Erythroblast (primary cell): ENCODE results near the gene HOXD9.

Experiments
- GATA1 ChIP-seq: IDR thresholded peaks from 2 replicates; pipeline ENCODE4 v1.6.1; 2011; ENCODE audit warnings: low read depth, mild to moderate bottlenecking, control low read depth, low read length, moderate library complexity
- POLR2A ChIP-seq: IDR thresholded peaks from 2 replicates; pipeline ENCODE4 v1.6.1; 2011; ENCODE audit warnings: mild to moderate bottlenecking, low read length

DNA sequence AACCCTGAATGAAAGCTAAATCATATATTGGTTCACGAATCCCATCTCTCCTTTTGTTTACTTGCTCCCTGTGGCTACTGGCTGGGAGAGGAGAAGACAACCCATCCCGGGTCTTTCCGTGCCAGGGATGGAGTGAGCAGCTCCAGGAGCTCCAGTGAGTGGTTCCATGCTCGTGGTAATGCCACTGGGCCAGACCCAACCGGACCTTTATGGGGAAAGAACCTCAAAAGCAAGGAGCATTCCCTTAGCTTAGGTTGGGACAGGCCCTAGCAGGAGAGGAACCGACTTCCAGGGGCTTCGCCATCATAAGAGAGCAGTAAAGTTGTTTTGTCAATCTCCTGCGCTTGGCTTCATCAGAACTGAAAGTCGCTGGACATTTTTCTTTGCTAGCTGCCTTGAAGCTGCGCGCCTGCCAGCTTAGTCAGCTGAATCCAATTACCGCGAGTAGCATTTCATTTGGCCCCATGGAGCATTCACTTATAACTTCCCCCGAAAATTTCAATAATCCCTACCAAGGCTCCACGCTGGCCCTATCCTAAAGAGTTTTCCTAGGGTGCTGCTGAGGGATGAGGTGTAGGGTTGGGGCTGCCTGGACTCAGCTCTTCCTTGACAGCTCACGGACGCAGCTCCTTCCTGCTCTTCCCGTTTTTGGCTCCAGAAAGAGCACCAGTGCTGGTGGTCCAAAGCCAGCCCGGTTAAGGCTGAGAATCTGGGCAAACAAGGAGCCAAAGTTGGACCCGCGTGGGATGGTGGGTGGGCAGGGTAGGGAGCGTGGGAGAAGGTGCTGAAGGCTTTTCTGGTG lies 39.5 kb downstream of the HOXD9 start:
- TF ChIP-seq POLR2A (no peak), GATA1 (no peak)
